A549 (cell line): Measurements from ENCODE around the gene RNASE4. TPM values are rescaled to one million over a fixed set of nuclear protein-coding genes. Genes with fewer than 3 reads are reported as not detected.
A peak's percentile ranks its signal among the peaks of the same experiment; 100 is the strongest.

Experiments used
- ATAC-seq, 2 experiments: fragments of 200-7000 bp in 1 of 2; fragments of >200 bp in 1 of 2; cut with Nextera tagmentation in 1 of 2; cut with Tn5 transposase in 1 of 2; 3 replicates each; pipeline versions ENCODE4 v1.8.0 to v1.9.1; 2018 to 2020; ENCODE audit warnings: mild to moderate bottlenecking in 1 of 2, moderate library complexity in 1 of 2
- CTCF ChIA-PET: fragments of 300-600 bp; sonication (Branson Sonifier 250); formaldehyde crosslinking; extraction: SDS; loops from one replicate; lab custom pipeline; 2021; ENCODE audit warnings: antibody characterized with exemption, inconsistent platforms; lab: Yijun Ruan, JAX
- POLR2A ChIA-PET: fragments of 350-600 bp; formaldehyde crosslinking; extraction: SDS; loops from one replicate; lab custom pipeline; 2021; ENCODE audit warnings: antibody characterized with exemption, inconsistent platforms; lab: Yijun Ruan, JAX
- DNase-seq, 2 experiments: peaks; one replicate each; pipeline versions ENCODE4 v3.0.0 to v3.0.0-alpha.2; 2011 to 2016; ENCODE audit warnings: low read depth in 1 of 2, low spot score in 1 of 2
- FAIRE-seq: peaks from 2 replicates; lab custom pipeline; 2011; peaks lifted over from hg19 to GRCh38; lab: Jason Lieb, UNC
- H3K27ac ChIP-seq, 2 experiments: fragments of >200 bp; sonication (Bioruptor Twin); formaldehyde crosslinking; 3 replicates each; pipeline ENCODE4 v1.5.1; 2016 to 2017
- H3K4me1 ChIP-seq: fragments of >200 bp; sonication (Bioruptor Twin); formaldehyde crosslinking; 3 replicates; pipeline ENCODE4 v1.6.1; 2016
- H3K4me2 ChIP-seq: fragments of >200 bp; sonication (Bioruptor Twin); formaldehyde crosslinking; 3 replicates; pipeline ENCODE4 v1.6.1; 2016
- H3K4me3 ChIP-seq: fragments of >200 bp; sonication (Bioruptor Twin); formaldehyde crosslinking; 3 replicates; pipeline ENCODE4 v1.5.1; 2016
- H3K9me3 ChIP-seq: fragments of >200 bp; sonication (Bioruptor Twin); formaldehyde crosslinking; 3 replicates; pipeline ENCODE4 v1.6.1; 2016
- ATOH8 ChIP-seq: fragments of 250-450 bp; sonication (Bioruptor Pico); IDR thresholded peaks from 2 replicates; pipeline ENCODE4 v1.5.0; 2020; ENCODE audit warnings: low read depth, mild to moderate bottlenecking, moderate library complexity
- CBX8 ChIP-seq: fragments of 200-600 bp; sonication (generic); IDR thresholded peaks from 2 replicates; pipeline ENCODE4 v1.6.1; 2016
- CEBPB ChIP-seq, 2 experiments: fragments of >200 bp in 1 of 2; sonication (Bioruptor Twin) in 1 of 2; formaldehyde crosslinking in 1 of 2; IDR thresholded peaks; 2 replicates each; pipeline ENCODE4 v1.6.1; 2012 to 2016
- EHF ChIP-seq: fragments of 250-450 bp; sonication (Bioruptor Pico); IDR thresholded peaks from 2 replicates; pipeline ENCODE4 v1.5.0; 2020; ENCODE audit warnings: mild to moderate bottlenecking
- ELK1 ChIP-seq: fragments of 150-350 bp; IDR thresholded peaks from 2 replicates; pipeline ENCODE4 v1.6.1; 2014; ENCODE audit warnings: low read depth, mild to moderate bottlenecking, low read length
- ESRRA ChIP-seq: fragments of 150-350 bp; IDR thresholded peaks from 2 replicates; pipeline ENCODE4 v1.6.1; 2014; ENCODE audit warnings: mild to moderate bottlenecking, low read length, borderline replicate concordance
- FOXS1 ChIP-seq: fragments of 250-450 bp; sonication (Bioruptor Pico); IDR thresholded peaks from 2 replicates; pipeline ENCODE4 v1.5.0; 2020; ENCODE audit warnings: mild to moderate bottlenecking, moderate library complexity
- GATA3 ChIP-seq: IDR thresholded peaks from 2 replicates; pipeline ENCODE4 v1.6.1; 2012; ENCODE audit warnings: borderline replicate concordance
- HES2 ChIP-seq: fragments of >200 bp; sonication (Bioruptor Twin); formaldehyde crosslinking; IDR thresholded peaks from 2 replicates; pipeline ENCODE4 v1.6.1; 2016
- HMGXB4 ChIP-seq: fragments of 250-450 bp; sonication (Bioruptor Pico); IDR thresholded peaks from 2 replicates; pipeline ENCODE4 v1.5.0; 2021; ENCODE audit warnings: mild to moderate bottlenecking, moderate library complexity, borderline replicate concordance
- JUN ChIP-seq, 2 experiments: fragments of >200 bp; sonication (Bioruptor Twin); formaldehyde crosslinking; IDR thresholded peaks; 2 replicates in 1 of 2; 3 replicates in 1 of 2; pipeline ENCODE4 v1.6.1; 2016 to 2017
- KDM1A ChIP-seq: fragments of 200-600 bp; sonication (generic); IDR thresholded peaks from 2 replicates; pipeline ENCODE4 v1.6.1; 2016; ENCODE audit warnings: low read depth, mild to moderate bottlenecking
- MYC ChIP-seq: IDR thresholded peaks from 2 replicates; pipeline ENCODE4 v1.6.1; 2012; ENCODE audit warnings: mild to moderate bottlenecking, inconsistent platforms, low read length, improper control_type of control experiment, borderline replicate concordance
- PBX3 ChIP-seq: IDR thresholded peaks from 2 replicates; pipeline ENCODE4 v1.6.1; 2012
- RARB ChIP-seq: fragments of 250-450 bp; sonication (Bioruptor Pico); IDR thresholded peaks from 2 replicates; pipeline ENCODE4 v1.8.0; 2021; ENCODE audit warnings: mild to moderate bottlenecking, moderate library complexity
- REST ChIP-seq: fragments of 200-600 bp; sonication (generic); IDR thresholded peaks from 2 replicates; pipeline ENCODE4 v1.6.1; 2016; ENCODE audit warnings: antibody characterized with exemption, mild to moderate bottlenecking, moderate library complexity
- RFX5 ChIP-seq: fragments of 450-650 bp; IDR thresholded peaks from 2 replicates; pipeline ENCODE4 v1.7.1; 2014; ENCODE audit warnings: antibody characterized with exemption, mild to moderate bottlenecking, moderate library complexity
- RNF2 ChIP-seq: fragments of 200-600 bp; sonication (generic); IDR thresholded peaks from 2 replicates; pipeline ENCODE4 v1.6.1; 2016; ENCODE audit warnings: low read depth, mild to moderate bottlenecking, antibody characterized with exemption, moderate library complexity, borderline replicate concordance
- SREBF2 ChIP-seq: fragments of 450-650 bp; IDR thresholded peaks from 2 replicates; pipeline ENCODE4 v1.6.1; 2014; ENCODE audit warnings: mild to moderate bottlenecking, moderate library complexity
- USF2 ChIP-seq: fragments of 450-650 bp; IDR thresholded peaks from 2 replicates; pipeline ENCODE4 v1.6.1; 2014; ENCODE audit warnings: antibody characterized with exemption
- WGBS: methylation state at CpG from one replicate; pipeline ENCODE4 v1.1.6; 2017; ENCODE audit errors: missing lambda C conversion rate; 5-methylcytosine and 5-hydroxymethylcytosine counted together
- polyA plus RNA-seq, 4 experiments: library from polyadenylated mRNA; depleted of rRNA in 3 of 4; stranded (reverse); fragments of >200 nt; fragmentation: RNase III in 1 of 4; extraction: RNeasy Plus Mini Kit Qiagen cat#74134 plus additional on column Dnase treatment in 1 of 4; gene quantifications; 2 replicates in 3 of 4; 3 replicates in 1 of 4; pipeline ENCODE4 v1.2.3, GENCODE V29; 2011 to 2017

Gene RNASE4
- polyA plus RNA-seq, 2 of the 4 experiments (the other 2 are of a cell fraction), result 8.6 to 77.4 TPM

- H3K4me3 ChIP-seq, result peak overlapping the region; percentile 58
- no peaks in the 10 kb centered on the region for H3K9me3 ChIP-seq
- ATAC-seq, result peak; percentile 52 to 66
- peak overlapping the region; percentile 81 for H3K4me2 ChIP-seq
- POLR2A ChIA-PET, result interaction anchor here (0.6 to 5.1 kb wide), 15 partner anchors 8 to 341 kb away, joined by 3 to 46 read pairs (median 5); partner anchors contain the start of genes PARP2, PIP4P1 and PNP
- no peak for FAIRE-seq
- peak overlapping the region; percentile 95 for H3K27ac ChIP-seq
- CTCF ChIA-PET, result interaction anchor here (0.7 to 13.8 kb wide), 10 partner anchors 9 to 227 kb away, joined by 3 to 191 read pairs (median 4); no protein-coding TSS in a partner anchor
- DNase-seq, result peak; percentile 72 to 95
- TF ChIP-seq HMGXB4 (CRISPR knock-in tag) (peak; percentile 52; the same call in 1 of the 2 replicates), CEBPB (IDR thresholded peaks at IDR 0.05) (peak in 1 of 2 experiments; percentile 30; a peak in 1 of 4 replicates), ESRRA (peak; percentile 58; the same call in 1 of the 2 replicates), KDM1A (no peak), SREBF2 (peak; percentile 81), ATOH8 (CRISPR knock-in tag) (no peak), USF2 (no peak)
- under 1% methylated on average over 38 of the region's 38 CpGs for WGBS
- peaks cover 41% of the 10 kb centered on the region for H3K4me1 ChIP-seq
Measured at GRCh38 chr14:20683125-20683890, 1.1 kb upstream of the RNASE4 start.

- ATAC-seq (peak; percentile 9 to 33; a peak in 4 of 6 replicates), DNase-seq (peak; percentile 34 to 83), FAIRE-seq (no peak)
- WGBS, result 2% methylated on average over 22 of the region's 22 CpGs
- H3K4me3 ChIP-seq, result peak overlapping the region; percentile 58
- peaks cover 45% of the 10 kb centered on the region for H3K4me1 ChIP-seq
- H3K27ac ChIP-seq, result peak overlapping the region; percentile 95
- POLR2A ChIA-PET, result interaction anchor here (0.6 to 5.1 kb wide), 5 partner anchors 26 to 342 kb away, joined by 3 to 46 read pairs (median 8); partner anchors contain the start of genes PARP2, PIP4P1 and PNP
- CTCF ChIA-PET, result interaction anchor here (0.7 to 13.8 kb wide), 14 partner anchors 10 to 384 kb away, joined by 3 to 191 read pairs (median 4); no protein-coding TSS in a partner anchor
- no peaks in the 10 kb centered on the region for H3K9me3 ChIP-seq
- H3K4me2 ChIP-seq, result peak overlapping the region; percentile 81
- TF ChIP-seq MYC (no peak), REST (no peak), RFX5 (no peak), PBX3 (no peak), ELK1 (no peak), GATA3 (no peak), JUN (IDR thresholded peaks at IDR 0.05) (no peak), CEBPB (IDR thresholded peaks at IDR 0.05) (peak; percentile 90 to 92), HES2 (0 out of 2 replicates have a peak, but pooled peaks have one; percentile 20), RARB (CRISPR knock-in tag) (no peak), EHF (CRISPR knock-in tag) (no peak), RNF2 (no peak), CBX8 (no peak), ATOH8 (CRISPR knock-in tag) (no peak), FOXS1 (CRISPR knock-in tag) (no peak)
Measured at GRCh38 chr14:20684662-20685456, 499 bp downstream of the RNASE4 start.
